Measurements from ENCODE around the gene MYZAP.

Gene MYZAP

GRCh38 chr15:57591822-57592367 lies at the start of gene MYZAP:
TSS of gene MYZAP (plus strand) at chr15:57591904. CDS start at chr15:57592035, 131 bp downstream.
- peak in 1 of 2 donors; percentile 13 for DNase-seq (ENCODE audit: low read depth in 1 of 2, low spot score in 1 of 2)

GRCh38 chr15:57542505-57542817 lies 49.2 kb upstream of the MYZAP start:
- no peak for DNase-seq (ENCODE audit: low read depth in 1 of 2, low spot score in 1 of 2)

GRCh38 chr15:57544848-57545480 lies 46.7 kb upstream of the MYZAP start:
- no peak for DNase-seq (ENCODE audit: low read depth in 1 of 2, low spot score in 1 of 2)

GRCh38 chr15:57545995-57546394 lies 45.7 kb upstream of the MYZAP start:
- no peak for DNase-seq (ENCODE audit: low read depth in 1 of 2, low spot score in 1 of 2)

GRCh38 chr15:57547243-57547755 lies 44.4 kb upstream of the MYZAP start:
- no peak for DNase-seq (ENCODE audit: low read depth in 1 of 2, low spot score in 1 of 2)

- no peak for DNase-seq (ENCODE audit: low read depth in 1 of 2, low spot score in 1 of 2)
Observed at GRCh38 chr15:57548351-57548750, 43.4 kb upstream of the MYZAP start.

GRCh38 chr15:57548835-57549234 lies 42.9 kb upstream of the MYZAP start:
- DNase-seq (ENCODE audit: low read depth in 1 of 2, low spot score in 1 of 2): no peak

- no peak for DNase-seq (ENCODE audit: low read depth in 1 of 2, low spot score in 1 of 2)
Observed at GRCh38 chr15:57549935-57550334, 41.8 kb upstream of the MYZAP start.

GRCh38 chr15:57550640-57551039 lies 41.1 kb upstream of the MYZAP start:
- no peak for DNase-seq (ENCODE audit: low read depth in 1 of 2, low spot score in 1 of 2)

GRCh38 chr15:57551715-57552677 lies 39.7 kb upstream of the MYZAP start:
- no peak for DNase-seq (ENCODE audit: low read depth in 1 of 2, low spot score in 1 of 2)

- DNase-seq (ENCODE audit: low read depth in 1 of 2, low spot score in 1 of 2): no peak
Observed at GRCh38 chr15:57552678-57553334, 38.9 kb upstream of the MYZAP start.

GRCh38 chr15:57553526-57553925 lies 38.2 kb upstream of the MYZAP start:
- DNase-seq (ENCODE audit: low read depth in 1 of 2, low spot score in 1 of 2): no peak

GRCh38 chr15:57554063-57554811 lies 37.5 kb upstream of the MYZAP start:
- no peak for DNase-seq (ENCODE audit: low read depth in 1 of 2, low spot score in 1 of 2)

- DNase-seq (ENCODE audit: low read depth in 1 of 2, low spot score in 1 of 2): no peak
Observed at GRCh38 chr15:57554812-57555179, 36.9 kb upstream of the MYZAP start.

- DNase-seq (ENCODE audit: low read depth in 1 of 2, low spot score in 1 of 2): no peak
Observed at GRCh38 chr15:57555270-57555669, 36.4 kb upstream of the MYZAP start.

- no peak for DNase-seq (ENCODE audit: low read depth in 1 of 2, low spot score in 1 of 2)
Observed at GRCh38 chr15:57556040-57556439, 35.7 kb upstream of the MYZAP start.

- DNase-seq (ENCODE audit: low read depth in 1 of 2, low spot score in 1 of 2): no peak
Observed at GRCh38 chr15:57557267-57557666, 34.4 kb upstream of the MYZAP start.

- DNase-seq (ENCODE audit: low read depth in 1 of 2, low spot score in 1 of 2): no peak
Observed at GRCh38 chr15:57557810-57558209, 33.9 kb upstream of the MYZAP start.

GRCh38 chr15:57559875-57560274 lies 31.8 kb upstream of the MYZAP start:
- DNase-seq (ENCODE audit: low read depth in 1 of 2, low spot score in 1 of 2): peak; percentile 44 to 58

- DNase-seq (ENCODE audit: low read depth in 1 of 2, low spot score in 1 of 2): peak; percentile 13 to 36
Observed at GRCh38 chr15:57561041-57561711, 30.5 kb upstream of the MYZAP start.

Data from activated T-helper 1 cell treated with anti-CD3 and anti-CD28 coated beads, Interleukin-2, amount 50 U/mL, for 16 hours (primary cell).